IMR-90 (cell line): ENCODE data around the gene GALNT9. TPM values are rescaled to one million over a fixed set of nuclear protein-coding genes. Genes with fewer than 3 reads are reported as not detected.

Experiments
- ATAC-seq: fragments of 200-7000 bp; cut with Tn5 transposase; 2 replicates; pipeline ENCODE4 v1.9.1; 2020; ENCODE audit warnings: low read depth, mild to moderate bottlenecking, moderate library complexity
- BruUV-seq: library from RNA; stranded (reverse); fragments of 400-500 nt; replicated peaks from 2 replicates; lab custom pipeline; 2021; lab: Mats Ljungman, UMichigan
- CTCF ChIA-PET: fragments of 300-600 bp; formaldehyde crosslinking; extraction: SDS; loops from one replicate; lab custom pipeline; 2021; ENCODE audit warnings: antibody characterized with exemption; lab: Yijun Ruan, JAX
- POLR2A ChIA-PET: fragments of 300-600 bp; sonication (Branson Sonifier 250); formaldehyde crosslinking; loops from one replicate; lab custom pipeline; 2022; ENCODE audit warnings: antibody characterized with exemption; ENCODE audit not compliant: unreplicated experiment; lab: Charles Lee
- DNase-seq: peaks from one replicate; pipeline ENCODE4 v3.0.0; 2013
- H2AFZ ChIP-seq: replicated peaks from 2 replicates; pipeline ENCODE3; 2013; ENCODE audit warnings: low read length, mild to moderate bottlenecking; ENCODE audit not compliant: poor library complexity
- H2AK5ac ChIP-seq: 2 replicates; pipeline ENCODE4 v1.6.1; 2013; ENCODE audit warnings: low read depth, low read length, inconsistent platforms
- H2AK9ac ChIP-seq: replicated peaks from 2 replicates; pipeline ENCODE3; 2013; ENCODE audit warnings: mild to moderate bottlenecking, low read depth, low read length, moderate library complexity; ENCODE audit not compliant: poor library complexity
- H2BK120ac ChIP-seq: 2 replicates; pipeline ENCODE4 v1.6.1; 2013; ENCODE audit warnings: low read depth, low read length, inconsistent platforms
- H2BK15ac ChIP-seq: 3 replicates; pipeline ENCODE4 v1.6.1; 2013; ENCODE audit warnings: low read depth, low read length, inconsistent platforms
- H2BK20ac ChIP-seq: 2 replicates; pipeline ENCODE4 v1.6.1; 2013; ENCODE audit warnings: low read depth, mild to moderate bottlenecking, inconsistent platforms, low read length, moderate library complexity
- H2BK5ac ChIP-seq: 2 replicates; pipeline ENCODE4 v1.6.1; 2013; ENCODE audit warnings: mild to moderate bottlenecking, low read depth, low read length, inconsistent platforms; ENCODE audit not compliant: poor library complexity, severe bottlenecking
- H3K14ac ChIP-seq: replicated peaks from 2 replicates; pipeline ENCODE4 v1.6.1; 2013; ENCODE audit warnings: low read depth, low read length, inconsistent platforms
- H3K18ac ChIP-seq: 2 replicates; pipeline ENCODE4 v1.6.1; 2013; ENCODE audit warnings: low read depth, low read length, control low read depth
- H3K23ac ChIP-seq: 2 replicates; pipeline ENCODE4 v1.6.1; 2013; ENCODE audit warnings: low read depth, low read length, inconsistent platforms
- H3K27ac ChIP-seq: 2 replicates; pipeline ENCODE4 v1.5.1; 2013; ENCODE audit warnings: mild to moderate bottlenecking, control low read depth, low read length; ENCODE audit not compliant: insufficient read depth
- H3K27me3 ChIP-seq: 2 replicates; pipeline ENCODE4 v1.6.1; 2013; ENCODE audit warnings: low read length; ENCODE audit not compliant: control insufficient read depth, insufficient read depth
- H3K36me3 ChIP-seq: 2 replicates; pipeline ENCODE4 v1.6.1; 2013; ENCODE audit warnings: low read length, mixed read lengths; ENCODE audit not compliant: control insufficient read depth, insufficient read depth
- H3K4ac ChIP-seq: 2 replicates; pipeline ENCODE4 v1.6.1; 2013; ENCODE audit warnings: low read depth, low read length, inconsistent platforms
- H3K4me1 ChIP-seq: 2 replicates; pipeline ENCODE4 v1.6.1; 2013; ENCODE audit warnings: low read length, mixed read lengths; ENCODE audit not compliant: control insufficient read depth, insufficient read depth
- H3K4me2 ChIP-seq: 2 replicates; pipeline ENCODE4 v1.6.1; 2013; ENCODE audit warnings: low read depth, mild to moderate bottlenecking, control low read depth, low read length, moderate library complexity
- H3K4me3 ChIP-seq: 2 replicates; pipeline ENCODE4 v1.5.1; 2013; ENCODE audit warnings: low read depth, mild to moderate bottlenecking, control low read depth, low read length, moderate library complexity; ENCODE audit not compliant: insufficient read depth
- H3K56ac ChIP-seq: 2 replicates; pipeline ENCODE4 v1.6.1; 2013; ENCODE audit warnings: low read length, inconsistent platforms; ENCODE audit not compliant: insufficient read depth; ENCODE audit errors: extremely low read depth
- H3K79me1 ChIP-seq, 2 experiments: 2 replicates each; pipeline ENCODE4 v1.6.1; 2013; ENCODE audit warnings: low read length in 2 of 2, inconsistent platforms in 1 of 2, low read depth in 1 of 2
- H3K9ac ChIP-seq: 2 replicates; pipeline ENCODE4 v1.6.1; 2013; ENCODE audit warnings: low read depth, low read length, control low read depth
- H3K9me1 ChIP-seq: 2 replicates; pipeline ENCODE4 v1.6.1; 2013; ENCODE audit warnings: low read length, inconsistent platforms; ENCODE audit not compliant: insufficient read depth
- H3K9me3 ChIP-seq: 2 replicates; pipeline ENCODE4 v1.6.1; 2013; ENCODE audit warnings: low read length; ENCODE audit not compliant: control insufficient read depth, insufficient read depth
- H4K20me1 ChIP-seq: 2 replicates; pipeline ENCODE4 v1.6.1; 2013; ENCODE audit warnings: low read length, inconsistent platforms; ENCODE audit not compliant: insufficient read depth
- H4K5ac ChIP-seq: 2 replicates; pipeline ENCODE4 v1.6.1; 2013; ENCODE audit warnings: mild to moderate bottlenecking, low read depth, low read length, control low read depth
- H4K8ac ChIP-seq, 2 experiments: 2 replicates each; pipeline ENCODE4 v1.6.1; 2013; ENCODE audit warnings: low read depth in 2 of 2, low read length in 2 of 2, control low read depth in 1 of 2, inconsistent platforms in 1 of 2
- H4K91ac ChIP-seq: 2 replicates; pipeline ENCODE4 v1.6.1; 2013; ENCODE audit warnings: low read depth, low read length, inconsistent platforms; ENCODE audit not compliant: insufficient read depth
- BHLHE40 ChIP-seq: fragments of 150-350 bp; IDR thresholded peaks from 2 replicates; pipeline ENCODE4 v1.6.1; 2016; ENCODE audit warnings: mild to moderate bottlenecking, low read depth, low read length
- CEBPB ChIP-seq: IDR thresholded peaks from 2 replicates; pipeline ENCODE4 v1.6.1; 2012; ENCODE audit warnings: low read depth, low read length, improper control_type of control experiment
- CHD1 ChIP-seq: IDR thresholded peaks from 2 replicates; pipeline ENCODE4 v1.6.1; 2012; ENCODE audit warnings: low read depth, low read length, improper control_type of control experiment
- FOS ChIP-seq: fragments of 150-350 bp; IDR thresholded peaks from 2 replicates; pipeline ENCODE4 v1.6.1; 2016; ENCODE audit warnings: low read depth, low read length
- MAFK ChIP-seq: IDR thresholded peaks from 2 replicates; pipeline ENCODE4 v1.6.1; 2012; ENCODE audit warnings: low read depth, low read length, improper control_type of control experiment
- MAZ ChIP-seq: IDR thresholded peaks from 2 replicates; pipeline ENCODE4 v1.6.1; 2012; ENCODE audit warnings: low read depth, mild to moderate bottlenecking, low read length, improper control_type of control experiment, moderate library complexity, borderline replicate concordance
- MXI1 ChIP-seq: IDR thresholded peaks from 2 replicates; pipeline ENCODE4 v1.6.1; 2012; ENCODE audit warnings: low read depth, mild to moderate bottlenecking, low read length, moderate library complexity, borderline replicate concordance
- NFE2L2 ChIP-seq: fragments of 150-350 bp; IDR thresholded peaks from 2 replicates; pipeline ENCODE4 v1.6.1; 2016; ENCODE audit warnings: low read depth, mild to moderate bottlenecking, low read length
- POLR2A ChIP-seq: IDR thresholded peaks from 2 replicates; pipeline ENCODE4 v1.6.1; 2012; ENCODE audit warnings: mild to moderate bottlenecking, low read depth, low read length
- RAD21 ChIP-seq: IDR thresholded peaks from 2 replicates; pipeline ENCODE4 v1.6.1; 2012; ENCODE audit warnings: low read length, improper control_type of control experiment
- RCOR1 ChIP-seq: IDR thresholded peaks from 2 replicates; pipeline ENCODE4 v1.6.1; 2012; ENCODE audit warnings: mild to moderate bottlenecking, low read length, improper control_type of control experiment; ENCODE audit not compliant: insufficient replicate concordance
- RFX5 ChIP-seq: IDR thresholded peaks from 2 replicates; pipeline ENCODE4 v1.8.0; 2012; ENCODE audit warnings: low read depth, mild to moderate bottlenecking, low read length, moderate library complexity
- SMC3 ChIP-seq: fragments of 150-350 bp; IDR thresholded peaks from 2 replicates; pipeline ENCODE4 v1.6.1; 2016; ENCODE audit warnings: low read depth, mild to moderate bottlenecking, antibody characterized with exemption, low read length, moderate library complexity
- WGBS, 2 experiments: methylation state at CpG; one replicate each; pipeline versions ENCODE4 v1.1.5 to v1.1.7; 2013; ENCODE audit warnings: missing lambda C conversion rate in 2 of 2; ENCODE audit not compliant: insufficient read length in 1 of 2; ENCODE audit errors: extremely low coverage in 2 of 2; 5-methylcytosine and 5-hydroxymethylcytosine counted together
- dilution Hi-C: fragments of 300-500 bp; cut with HindIII; formaldehyde crosslinking; loops from one replicate; pipeline ENCODE4 v1.14.3; 2018; ENCODE audit warnings: low sequenced_read_pairs; ENCODE audit not compliant: unreplicated experiment
- in situ Hi-C: fragments of 300-500 bp; cut with MboI; formaldehyde crosslinking; loops from 3 replicates; pipeline ENCODE4 v1.14.3; 2019; ENCODE audit warnings: low sequenced_read_pairs, inconsistent platforms, mixed read lengths
- intact Hi-C: fragments of 100-400 bp; cut with micrococcal nuclease; formaldehyde crosslinking; loops from 2 replicates; pipeline ENCODE4 v1.10.0; 2022
- polyA plus RNA-seq, 3 experiments: library from polyadenylated mRNA; depleted of rRNA; stranded (reverse); fragments of >200 nt; gene quantifications; 2 replicates each; pipeline ENCODE4 v1.2.3, GENCODE V29; 2012; ENCODE audit warnings: low replicate concordance in 1 of 3
- total RNA-seq: library from RNA; depleted of rRNA; stranded (reverse); fragments of >200 nt; gene quantifications from 2 replicates; pipeline ENCODE4 v1.2.3, GENCODE V29; 2012
- TF ChIP-seq, protein P1 (sequence below): fragments of 150-350 bp; IDR thresholded peaks from 2 replicates; pipeline ENCODE4 v1.6.1; 2017; ENCODE audit warnings: mild to moderate bottlenecking, antibody characterized with exemption, low read length, low read depth
- TF ChIP-seq, protein P2 (sequence below): fragments of 150-350 bp; IDR thresholded peaks from 2 replicates; pipeline ENCODE4 v1.6.1; 2016; ENCODE audit warnings: low read depth, mild to moderate bottlenecking, low read length, moderate library complexity, borderline replicate concordance
- TF ChIP-seq, protein P3 (sequence below): conservative IDR thresholded peaks from 2 replicates; pipeline ENCODE4 v1.5.1; 2012; ENCODE audit warnings: mild to moderate bottlenecking, low read depth, low read length, improper control_type of control experiment

Gene GALNT9
- total and polyA plus RNA-seq, 2 of the 4 experiments (the other 2 are of a cell fraction), result under 0.01 to 0.12 TPM

DNA sequence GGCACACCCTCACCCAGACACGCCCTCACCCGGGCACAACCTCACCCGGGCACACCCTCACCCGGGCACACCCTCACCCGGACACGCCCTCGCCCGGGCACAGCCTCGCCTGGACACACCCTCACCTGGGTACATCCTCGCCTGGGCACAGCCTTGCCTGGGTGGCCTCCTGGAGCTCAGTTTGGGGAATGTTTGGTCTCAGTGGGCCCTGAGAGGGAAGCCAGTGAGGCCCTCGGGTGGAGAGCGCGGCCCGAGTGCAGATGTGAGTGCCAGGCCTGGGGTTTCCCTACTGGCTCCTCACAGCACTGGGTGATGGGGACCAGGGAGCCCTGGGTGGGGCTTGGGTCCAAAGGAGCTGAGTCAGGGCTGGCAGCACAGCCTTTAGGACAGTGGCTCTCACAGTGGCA lies 23.8 kb downstream of the GALNT9 start:
- Histone ChIP-seq H2BK20ac (no peak overlapping the region), H3K23ac (no peak overlapping the region), H2BK15ac (no peak overlapping the region), H3K27ac (no peak overlapping the region), H4K91ac (no peak overlapping the region), H3K56ac (no peak overlapping the region), H3K27me3 (no peaks in the 10 kb centered on the region), H3K36me3 (no peaks in the 10 kb centered on the region), H3K9ac (no peak overlapping the region), H3K4me1 (no peaks in the 10 kb centered on the region), H2AK5ac (no peak overlapping the region), H3K79me1 (no peaks in the 10 kb centered on the region), H4K20me1 (no peaks in the 10 kb centered on the region), H3K4me2 (no peak overlapping the region), H3K18ac (no peak overlapping the region), H3K4ac (no peak overlapping the region), H3K14ac (no peak overlapping the region), H4K5ac (no peak overlapping the region), H3K9me1 (no peaks in the 10 kb centered on the region), H2BK5ac (no peak overlapping the region), H2AK9ac (no peak overlapping the region), H2AFZ (no peak overlapping the region), H2BK120ac (no peak overlapping the region), H4K8ac (no peak overlapping the region), H3K9me3 (peaks cover 4% of the 10 kb centered on the region; the same call in 1 of the 2 replicates), H3K4me3 (no peak overlapping the region)
- ATAC-seq, result no peak
- no TSS peak for BruUV-seq
- POLR2A ChIA-PET, result no interaction called here
- 93% methylated on average over 6 of the region's 14 CpGs; no CpG with 5 or more reads in 1 of the 2 experiments for WGBS, 2 experiments
- dilution Hi-C loops, result no loop called here
- CTCF ChIA-PET, result no interaction called here
- TF ChIP-seq CHD1 (no peak), CEBPB (no peak), MXI1 (no peak), RCOR1 (no peak), RAD21 (no peak), MAZ (no peak), MAFK (no peak), BHLHE40 (no peak), POLR2A (no peak), RFX5 (no peak), NFE2L2 (no peak), FOS (no peak), SMC3 (no peak)
- TF ChIP-seq, protein P1, sequence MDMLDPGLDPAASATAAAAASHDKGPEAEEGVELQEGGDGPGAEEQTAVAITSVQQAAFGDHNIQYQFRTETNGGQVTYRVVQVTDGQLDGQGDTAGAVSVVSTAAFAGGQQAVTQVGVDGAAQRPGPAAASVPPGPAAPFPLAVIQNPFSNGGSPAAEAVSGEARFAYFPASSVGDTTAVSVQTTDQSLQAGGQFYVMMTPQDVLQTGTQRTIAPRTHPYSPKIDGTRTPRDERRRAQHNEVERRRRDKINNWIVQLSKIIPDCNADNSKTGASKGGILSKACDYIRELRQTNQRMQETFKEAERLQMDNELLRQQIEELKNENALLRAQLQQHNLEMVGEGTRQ, result no peak
- TF ChIP-seq, protein P2, sequence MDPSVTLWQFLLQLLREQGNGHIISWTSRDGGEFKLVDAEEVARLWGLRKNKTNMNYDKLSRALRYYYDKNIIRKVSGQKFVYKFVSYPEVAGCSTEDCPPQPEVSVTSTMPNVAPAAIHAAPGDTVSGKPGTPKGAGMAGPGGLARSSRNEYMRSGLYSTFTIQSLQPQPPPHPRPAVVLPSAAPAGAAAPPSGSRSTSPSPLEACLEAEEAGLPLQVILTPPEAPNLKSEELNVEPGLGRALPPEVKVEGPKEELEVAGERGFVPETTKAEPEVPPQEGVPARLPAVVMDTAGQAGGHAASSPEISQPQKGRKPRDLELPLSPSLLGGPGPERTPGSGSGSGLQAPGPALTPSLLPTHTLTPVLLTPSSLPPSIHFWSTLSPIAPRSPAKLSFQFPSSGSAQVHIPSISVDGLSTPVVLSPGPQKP, result no peak
- TF ChIP-seq, protein P3, sequence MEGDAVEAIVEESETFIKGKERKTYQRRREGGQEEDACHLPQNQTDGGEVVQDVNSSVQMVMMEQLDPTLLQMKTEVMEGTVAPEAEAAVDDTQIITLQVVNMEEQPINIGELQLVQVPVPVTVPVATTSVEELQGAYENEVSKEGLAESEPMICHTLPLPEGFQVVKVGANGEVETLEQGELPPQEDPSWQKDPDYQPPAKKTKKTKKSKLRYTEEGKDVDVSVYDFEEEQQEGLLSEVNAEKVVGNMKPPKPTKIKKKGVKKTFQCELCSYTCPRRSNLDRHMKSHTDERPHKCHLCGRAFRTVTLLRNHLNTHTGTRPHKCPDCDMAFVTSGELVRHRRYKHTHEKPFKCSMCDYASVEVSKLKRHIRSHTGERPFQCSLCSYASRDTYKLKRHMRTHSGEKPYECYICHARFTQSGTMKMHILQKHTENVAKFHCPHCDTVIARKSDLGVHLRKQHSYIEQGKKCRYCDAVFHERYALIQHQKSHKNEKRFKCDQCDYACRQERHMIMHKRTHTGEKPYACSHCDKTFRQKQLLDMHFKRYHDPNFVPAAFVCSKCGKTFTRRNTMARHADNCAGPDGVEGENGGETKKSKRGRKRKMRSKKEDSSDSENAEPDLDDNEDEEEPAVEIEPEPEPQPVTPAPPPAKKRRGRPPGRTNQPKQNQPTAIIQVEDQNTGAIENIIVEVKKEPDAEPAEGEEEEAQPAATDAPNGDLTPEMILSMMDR, result no peak
- in situ Hi-C loops, result no loop called here
- DNase-seq, result no peak
- intact Hi-C loops, result no loop called here
